B cell (primary cell): ENCODE data around the gene USH1G. TPM values are rescaled to one million over a fixed set of nuclear protein-coding genes. Genes with fewer than 3 reads are reported as not detected.

ENCODE experiments used
- ATAC-seq: fragments of 200-7000 bp; cut with Tn5 transposase; one replicate; pipeline ENCODE4 v1.10.0; 2021; ENCODE audit warnings: low read depth, mild to moderate bottlenecking, moderate number of reproducible peaks, moderate library complexity
- CTCF ChIA-PET: fragments of 350-600 bp; sonication (Branson Sonifier 250); formaldehyde crosslinking; loops from one replicate; lab custom pipeline; 2021; ENCODE audit warnings: antibody characterized with exemption, inconsistent platforms; lab: Charles Lee
- POLR2A ChIA-PET: fragments of 350-600 bp; sonication (Branson Sonifier 250); formaldehyde crosslinking; loops from one replicate; lab custom pipeline; 2021; ENCODE audit warnings: antibody characterized with exemption; lab: Charles Lee
- DNase-seq: peaks from one replicate; pipeline ENCODE4 v3.0.0; 2013
- H2AFZ ChIP-seq: 2 replicates; pipeline ENCODE4 v1.6.1; 2012; ENCODE audit warnings: mild to moderate bottlenecking, low read depth, low read length; ENCODE audit not compliant: insufficient read depth, poor library complexity, severe bottlenecking
- H3K27ac ChIP-seq, 2 donors: 1 replicate in 1 of 2; 2 replicates in 1 of 2; pipeline ENCODE4 v1.5.1; 2012 to 2013; ENCODE audit warnings: low read length in 2 of 2, mild to moderate bottlenecking in 2 of 2, moderate library complexity in 1 of 2
- H3K27me3 ChIP-seq, 4 experiments: fragments of 200-600 bp in 1 of 4; sonication (generic) in 1 of 4; replicated peaks in 1 of 4; 1 replicate in 2 of 4; 2 replicates in 2 of 4; pipeline versions ENCODE4 v1.6.1 to v1.7.0; 2013 to 2016; ENCODE audit warnings: low read length in 3 of 4, mild to moderate bottlenecking in 2 of 4, mixed read lengths in 1 of 4, moderate library complexity in 1 of 4; ENCODE audit not compliant: insufficient read depth in 4 of 4, control insufficient read depth in 3 of 4; ENCODE audit errors: control extremely low read depth in 1 of 4
- H3K36me3 ChIP-seq, 2 experiments: replicated peaks in 1 of 2; 1 replicate in 1 of 2; 2 replicates in 1 of 2; pipeline versions ENCODE4 v1.6.1 to v1.7.1; 2013; ENCODE audit warnings: low read length in 1 of 2; ENCODE audit not compliant: insufficient read depth in 2 of 2, control insufficient read depth in 1 of 2; ENCODE audit errors: control extremely low read depth in 1 of 2, extremely low read depth in 1 of 2
- H3K4me1 ChIP-seq, 2 donors: fragments of 200-600 bp in 1 of 2; sonication (generic) in 1 of 2; 1 replicate in 1 of 2; 2 replicates in 1 of 2; pipeline versions ENCODE4 v1.5.1 to v1.6.1; 2013 to 2017; ENCODE audit warnings: low read length in 2 of 2; ENCODE audit not compliant: control insufficient read depth in 2 of 2, insufficient read depth in 2 of 2
- H3K4me2 ChIP-seq: replicated peaks from 2 replicates; pipeline ENCODE3; 2012; ENCODE audit warnings: mild to moderate bottlenecking, low read depth, low read length; ENCODE audit not compliant: poor library complexity, severe bottlenecking
- H3K4me3 ChIP-seq, 5 experiments: fragments of 200-600 bp in 1 of 5; sonication (generic) in 1 of 5; 1 replicate in 3 of 5; 2 replicates in 2 of 5; pipeline versions ENCODE4 v1.5.1 to v1.7.0; 2011 to 2016; ENCODE audit warnings: low read length in 4 of 5, mild to moderate bottlenecking in 4 of 5, low read depth in 2 of 5, control low read depth in 1 of 5, moderate library complexity in 1 of 5; ENCODE audit not compliant: insufficient read depth in 1 of 5; ENCODE audit errors: control extremely low read depth in 1 of 5, extremely low read depth in 1 of 5
- H3K79me2 ChIP-seq: fragments of 200-600 bp; sonication (generic); one replicate; pipeline ENCODE4 v1.6.0; 2016; ENCODE audit warnings: low read length; ENCODE audit not compliant: control insufficient read depth, insufficient read depth
- H3K9ac ChIP-seq: fragments of 200-600 bp; sonication (generic); 2 replicates; pipeline ENCODE4 v1.6.1; 2017; ENCODE audit warnings: mild to moderate bottlenecking, low read length, moderate library complexity
- H3K9me3 ChIP-seq, 3 donors: one replicate each; pipeline versions ENCODE4 v1.6.1 to v1.7.1; 2013; ENCODE audit warnings: low read length in 2 of 3; ENCODE audit not compliant: control insufficient read depth in 2 of 3, insufficient read depth in 1 of 3; ENCODE audit errors: control extremely low read depth in 1 of 3
- H4K20me1 ChIP-seq: 2 replicates; pipeline ENCODE4 v1.6.0; 2012; ENCODE audit warnings: mild to moderate bottlenecking, low read length; ENCODE audit not compliant: insufficient read depth, control insufficient read depth, poor library complexity, severe bottlenecking
- H3K27ac Mint-ChIP-seq: one replicate; pipeline ENCODE4 v1.8.0; 2021; ENCODE audit warnings: mixed read lengths
- H3K27me3 Mint-ChIP-seq: one replicate; pipeline ENCODE4 v1.8.0; 2021; ENCODE audit warnings: mixed read lengths
- H3K4me1 Mint-ChIP-seq: one replicate; pipeline ENCODE4 v1.8.0; 2021; ENCODE audit warnings: mixed read lengths
- H3K4me3 Mint-ChIP-seq: one replicate; pipeline ENCODE4 v1.8.0; 2021; ENCODE audit warnings: mixed read lengths
- H3K9me3 Mint-ChIP-seq: one replicate; pipeline ENCODE4 v1.8.0; 2022; ENCODE audit warnings: mixed read lengths; ENCODE audit not compliant: insufficient read depth
- CTCF ChIP-seq: fragments of 200-600 bp; IDR thresholded peaks from one replicate; pipeline ENCODE4 v1.8.0; 2022; ENCODE audit warnings: antibody characterized with exemption, mild to moderate bottlenecking
- EZH2 ChIP-seq: IDR thresholded peaks from 2 replicates; pipeline ENCODE4 v1.6.1; 2012; ENCODE audit warnings: borderline replicate concordance, low read depth, mild to moderate bottlenecking, moderate library complexity, low read length; ENCODE audit not compliant: insufficient read depth, poor library complexity, severe bottlenecking
- WGBS: methylation state at CpG from one replicate; pipeline ENCODE4 v1.1.5; 2013; ENCODE audit warnings: missing lambda C conversion rate; ENCODE audit not compliant: insufficient coverage; 5-methylcytosine and 5-hydroxymethylcytosine counted together
- intact Hi-C: fragments of 100-400 bp; cut with micrococcal nuclease; formaldehyde crosslinking; loops from one replicate; pipeline ENCODE4 v1.10.0; 2022
- polyA plus RNA-seq: library from polyadenylated mRNA; depleted of rRNA; stranded (reverse); fragments of >200 nt; gene quantifications from 2 replicates; pipeline ENCODE4 v1.2.3, GENCODE V29; 2012
- total RNA-seq, 2 donors: library from RNA; stranded (reverse); fragments of 120-200 nt in 1 of 2; gene quantifications; 1 replicate in 1 of 2; 2 replicates in 1 of 2; pipeline versions ENCODE4 v1.2.3 to v1.2.4, GENCODE V29; 2013 to 2022

Gene USH1G
- total and polyA plus RNA-seq, 2 donors (not counting 1 experiment from before 2014, with no cell fraction given), result not detected

GRCh38 chr17:74959826-74960515, 36.9 kb upstream of the USH1G start:
- POLR2A ChIA-PET, result interaction anchor here (0.8 kb wide), 1 partner anchor 154 kb away, joined by 8 read pairs; no protein-coding TSS in a partner anchor
- Histone ChIP-seq H3K79me2 (no peaks in the 10 kb centered on the region), H3K4me2 (no peak overlapping the region), H3K4me3 (no peak overlapping the region), H3K9ac (no peak overlapping the region), H3K27me3 (peaks cover 0 to 12% (median 0%) of the 10 kb centered on the region in 4 experiments), H3K27ac (no peak overlapping the region), H3K36me3 (no peaks in the 10 kb centered on the region), H4K20me1 (no peaks in the 10 kb centered on the region), H3K4me1 (peaks cover 2 to 16% of the 10 kb centered on the region in 2 donors), H3K9me3 (no peaks in the 10 kb centered on the region), H2AFZ (no peak overlapping the region)
- Mint-ChIP-seq H3K4me1 (peaks cover 7% of the 10 kb centered on the region), H3K27me3 (peaks cover 5% of the 10 kb centered on the region), H3K9me3 (no peaks in the 10 kb centered on the region), H3K4me3 (no peak overlapping the region), H3K27ac (no peak overlapping the region)
- 73% methylated on average over 11 of the region's 14 CpGs for WGBS
- DNase-seq (no peak), ATAC-seq (no peak)
- CTCF ChIA-PET, result interaction anchor here (0.5 to 4.9 kb wide), 26 partner anchors 9 to 356 kb away, joined by 3 to 139 read pairs (median 8); partner anchors contain the start of genes ARMC7, HID1, MRPL58 and NUP85
- intact Hi-C loops, result loop anchor here (2.0 kb wide), 1 partner anchor 453 kb away; no protein-coding TSS in a partner anchor
- TF ChIP-seq CTCF (no peak), EZH2 (no peak)
